ENCODE measurements around the gene IPO9. TPM values are rescaled to one million over a fixed set of nuclear protein-coding genes. Genes with fewer than 3 reads are reported as not detected.

IPO9 gene
- total RNA-seq, 5 donors from 2014 or later (not counting 1 experiment from before 2014, with no cell fraction given), result 28.2 to 39.9 (median 36.9) TPM

GRCh38 chr1:201906336-201906735 is 77.4 kb downstream of the IPO9 start:
- WGBS (ENCODE audit: insufficient coverage), result 86% methylated on average over 2 of the region's 3 CpGs
- H3K9me3 Mint-ChIP-seq, result no peaks in the 10 kb centered on the region

GRCh38 chr1:201907621-201908020 is 78.7 kb downstream of the IPO9 start:
- H3K9me3 Mint-ChIP-seq, result no peaks in the 10 kb centered on the region
- CTCF ChIA-PET, result interaction anchor here in 1 of 2 donors (0.5 kb wide), 1 partner anchor 203 kb away, joined by 10 read pairs; no protein-coding TSS in a partner anchor
- 80% methylated on average over 1 of the region's 6 CpGs for WGBS (ENCODE audit: insufficient coverage)

More at GRCh38 chr1:201906336-201906735, 77.4 kb downstream of the IPO9 start:
- Mint-ChIP-seq H3K4me1 (no peaks in the 10 kb centered on the region), H3K36me3 (no peaks in the 10 kb centered on the region), H3K27me3 (peaks cover 0 to 5% of the 10 kb centered on the region in 2 donors), H3K4me3 (no peak overlapping the region), H3K27ac (no peak overlapping the region)
- no peak for DNase-seq
- no peaks in the 10 kb centered on the region for H3K9me3 ChIP-seq
- peaks cover 0 to 20% of the 10 kb centered on the region in 2 experiments for H3K27me3 ChIP-seq (replicated peaks in 1 of 2; ENCODE audit: control insufficient read depth in 2 of 2, extremely low read depth in 1 of 2, insufficient read depth in 2 of 2, low read length in 1 of 2)
- H3K4me1 ChIP-seq (ENCODE audit: control insufficient read depth in 1 of 2, extremely low read depth in 1 of 2, insufficient read depth in 2 of 2, low read length in 2 of 2), result no peaks in the 10 kb centered on the region
- H3K4me3 ChIP-seq (ENCODE audit: control insufficient read depth in 1 of 2, extremely low read depth in 1 of 2, low read length in 1 of 2), result no peak overlapping the region
- no peak overlapping the region for H3K27ac ChIP-seq (ENCODE audit: low read length)
- ChIA-PET CTCF (interaction anchor here in 1 of 2 donors (1.8 kb wide), 1 partner anchor 10 kb away, joined by 4 read pairs; no protein-coding TSS in a partner anchor), POLR2A (no interaction called here)
- ATAC-seq (replicated peaks in 1 of 4), result no peak
- no peaks in the 10 kb centered on the region for H3K36me3 ChIP-seq (ENCODE audit: control insufficient read depth in 2 of 2, extremely low read depth in 1 of 2, insufficient read depth in 1 of 2, low read length in 1 of 2)

GRCh38 chr1:201911826-201912571 is 83.0 kb downstream of the IPO9 start:
- no peak overlapping the region for H3K4me3 Mint-ChIP-seq
- H3K27ac Mint-ChIP-seq, result no peak overlapping the region
- Histone ChIP-seq H3K36me3 (ENCODE audit: control insufficient read depth in 2 of 2, extremely low read depth in 1 of 2, insufficient read depth in 1 of 2, low read length in 1 of 2) (no peaks in the 10 kb centered on the region), H3K27me3 (replicated peaks in 1 of 2; ENCODE audit: control insufficient read depth in 2 of 2, extremely low read depth in 1 of 2, insufficient read depth in 2 of 2, low read length in 1 of 2) (peaks cover 0 to 28% of the 10 kb centered on the region in 2 experiments), H3K4me3 (ENCODE audit: control insufficient read depth in 1 of 2, extremely low read depth in 1 of 2, low read length in 1 of 2) (no peak overlapping the region), H3K4me1 (ENCODE audit: control insufficient read depth in 1 of 2, extremely low read depth in 1 of 2, insufficient read depth in 2 of 2, low read length in 2 of 2) (no peaks in the 10 kb centered on the region), H3K27ac (ENCODE audit: low read length) (no peak overlapping the region), H3K9me3 (no peaks in the 10 kb centered on the region)
- H3K27me3 Mint-ChIP-seq, result peaks cover 18 to 21% of the 10 kb centered on the region in 2 donors
- ChIA-PET CTCF (no interaction called here), POLR2A (no interaction called here)
- WGBS (ENCODE audit: insufficient coverage), result 92% methylated on average over 2 of the region's 4 CpGs
- H3K9me3 Mint-ChIP-seq, result no peaks in the 10 kb centered on the region
- no peak for DNase-seq
- no peaks in the 10 kb centered on the region for H3K36me3 Mint-ChIP-seq
- ATAC-seq (replicated peaks in 1 of 4), result no peak
- H3K4me1 Mint-ChIP-seq, result peaks cover 0 to 1% (median 0%) of the 10 kb centered on the region in 3 donors

More at GRCh38 chr1:201907621-201908020, 78.7 kb downstream of the IPO9 start:
- no peak overlapping the region for H3K4me3 ChIP-seq (ENCODE audit: control insufficient read depth in 1 of 2, extremely low read depth in 1 of 2, low read length in 1 of 2)
- Mint-ChIP-seq H3K4me1 (no peaks in the 10 kb centered on the region), H3K4me3 (no peak overlapping the region), H3K27ac (no peak overlapping the region), H3K36me3 (no peaks in the 10 kb centered on the region), H3K27me3 (peaks cover 0 to 8% of the 10 kb centered on the region in 2 donors)
- H3K36me3 ChIP-seq (ENCODE audit: control insufficient read depth in 2 of 2, extremely low read depth in 1 of 2, insufficient read depth in 1 of 2, low read length in 1 of 2), result no peaks in the 10 kb centered on the region
- DNase-seq (no peak), ATAC-seq (replicated peaks in 1 of 4) (no peak)
- POLR2A ChIA-PET, result no interaction called here
- H3K27ac ChIP-seq (ENCODE audit: low read length), result no peak overlapping the region
- no peaks in the 10 kb centered on the region for H3K9me3 ChIP-seq
- peaks cover 0 to 20% of the 10 kb centered on the region in 2 experiments for H3K27me3 ChIP-seq (replicated peaks in 1 of 2; ENCODE audit: control insufficient read depth in 2 of 2, extremely low read depth in 1 of 2, insufficient read depth in 2 of 2, low read length in 1 of 2)
- no peaks in the 10 kb centered on the region for H3K4me1 ChIP-seq (ENCODE audit: control insufficient read depth in 1 of 2, extremely low read depth in 1 of 2, insufficient read depth in 2 of 2, low read length in 2 of 2)

GRCh38 chr1:201912832-201913231 is 83.9 kb downstream of the IPO9 start:
- Mint-ChIP-seq H3K4me3 (no peak overlapping the region), H3K4me1 (peaks cover 0 to 1% (median 0%) of the 10 kb centered on the region in 3 donors), H3K36me3 (no peaks in the 10 kb centered on the region), H3K9me3 (no peaks in the 10 kb centered on the region), H3K27ac (no peak overlapping the region), H3K27me3 (peaks cover 18 to 21% of the 10 kb centered on the region in 2 donors)
- Histone ChIP-seq H3K27ac (ENCODE audit: low read length) (no peak overlapping the region), H3K27me3 (replicated peaks in 1 of 2; ENCODE audit: control insufficient read depth in 2 of 2, extremely low read depth in 1 of 2, insufficient read depth in 2 of 2, low read length in 1 of 2) (peaks cover 0 to 30% of the 10 kb centered on the region in 2 experiments), H3K4me1 (ENCODE audit: control insufficient read depth in 1 of 2, extremely low read depth in 1 of 2, insufficient read depth in 2 of 2, low read length in 2 of 2) (no peaks in the 10 kb centered on the region), H3K9me3 (no peaks in the 10 kb centered on the region), H3K4me3 (ENCODE audit: control insufficient read depth in 1 of 2, extremely low read depth in 1 of 2, low read length in 1 of 2) (no peak overlapping the region), H3K36me3 (ENCODE audit: control insufficient read depth in 2 of 2, extremely low read depth in 1 of 2, insufficient read depth in 1 of 2, low read length in 1 of 2) (no peaks in the 10 kb centered on the region)
- ChIA-PET CTCF (interaction anchor here in 1 of 2 donors (0.6 kb wide), 1 partner anchor 55 kb away, joined by 3 read pairs; no protein-coding TSS in a partner anchor), POLR2A (no interaction called here)
- DNase-seq (no peak), ATAC-seq (replicated peaks in 1 of 4) (no peak)
- 85% methylated on average over 2 of the region's 5 CpGs for WGBS (ENCODE audit: insufficient coverage)

- CTCF ChIA-PET, result no interaction called here
- Mint-ChIP-seq H3K4me3 (no peak overlapping the region), H3K27ac (no peak overlapping the region), H3K36me3 (no peaks in the 10 kb centered on the region), H3K4me1 (peaks cover 0 to 1% (median 0%) of the 10 kb centered on the region in 3 donors), H3K27me3 (peaks cover 17 to 18% of the 10 kb centered on the region in 2 donors), H3K9me3 (no peaks in the 10 kb centered on the region)
- WGBS (ENCODE audit: insufficient coverage), result 90% methylated on average over 14 of the region's 14 CpGs
- POLR2A ChIA-PET, result no interaction called here
- H3K27ac ChIP-seq (ENCODE audit: low read length), result no peak overlapping the region
- no peak for ATAC-seq (replicated peaks in 1 of 4)
- no peak for DNase-seq
- H3K36me3 ChIP-seq (ENCODE audit: control insufficient read depth in 2 of 2, extremely low read depth in 1 of 2, insufficient read depth in 1 of 2, low read length in 1 of 2), result no peaks in the 10 kb centered on the region
- H3K4me1 ChIP-seq (ENCODE audit: control insufficient read depth in 1 of 2, extremely low read depth in 1 of 2, insufficient read depth in 2 of 2, low read length in 2 of 2), result no peaks in the 10 kb centered on the region
- peaks cover 0 to 25% of the 10 kb centered on the region in 2 experiments for H3K27me3 ChIP-seq (replicated peaks in 1 of 2; ENCODE audit: control insufficient read depth in 2 of 2, extremely low read depth in 1 of 2, insufficient read depth in 2 of 2, low read length in 1 of 2)
- no peaks in the 10 kb centered on the region for H3K9me3 ChIP-seq
- H3K4me3 ChIP-seq (ENCODE audit: control insufficient read depth in 1 of 2, extremely low read depth in 1 of 2, low read length in 1 of 2), result no peak overlapping the region
Observed at GRCh38 chr1:201914456-201915235, 85.7 kb downstream of the IPO9 start.

- no peaks in the 10 kb centered on the region for H3K36me3 Mint-ChIP-seq
- no peaks in the 10 kb centered on the region for H3K36me3 ChIP-seq (ENCODE audit: control insufficient read depth in 2 of 2, extremely low read depth in 1 of 2, insufficient read depth in 1 of 2, low read length in 1 of 2)
- WGBS (ENCODE audit: insufficient coverage), result 59% methylated on average over 9 of the region's 11 CpGs
- no peaks in the 10 kb centered on the region for H3K4me1 ChIP-seq (ENCODE audit: control insufficient read depth in 1 of 2, extremely low read depth in 1 of 2, insufficient read depth in 2 of 2, low read length in 2 of 2)
- H3K4me1 Mint-ChIP-seq, result peaks cover 0 to 1% (median 0%) of the 10 kb centered on the region in 3 donors
- no peak overlapping the region for H3K27ac Mint-ChIP-seq
- peaks cover 0 to 22% of the 10 kb centered on the region in 2 experiments for H3K27me3 ChIP-seq (replicated peaks in 1 of 2; ENCODE audit: control insufficient read depth in 2 of 2, extremely low read depth in 1 of 2, insufficient read depth in 2 of 2, low read length in 1 of 2)
- no peak overlapping the region for H3K4me3 Mint-ChIP-seq
- H3K27ac ChIP-seq (ENCODE audit: low read length), result no peak overlapping the region
- H3K9me3 Mint-ChIP-seq, result no peaks in the 10 kb centered on the region
- no peak overlapping the region for H3K4me3 ChIP-seq (ENCODE audit: control insufficient read depth in 1 of 2, extremely low read depth in 1 of 2, low read length in 1 of 2)
- ATAC-seq (replicated peaks in 1 of 4) (no peak), DNase-seq (no peak)
- ChIA-PET POLR2A (interaction anchor here in 1 of 2 donors (0.6 kb wide), 1 partner anchor 63 kb away, joined by 5 read pairs; no protein-coding TSS in a partner anchor), CTCF (interaction anchor here (0.7 to 0.8 kb wide), 3 partner anchors 17 to 118 kb away, joined by 3 to 7 read pairs (median 4); no protein-coding TSS in a partner anchor)
- H3K27me3 Mint-ChIP-seq, result peaks cover 22 to 30% of the 10 kb centered on the region in 2 donors
- no peaks in the 10 kb centered on the region for H3K9me3 ChIP-seq
Observed at GRCh38 chr1:201916649-201917249, 87.8 kb downstream of the IPO9 start.
